ENCODE results near the gene SPSB2.
"Not testable (repeated sequence)": the region's sequence is repeated elsewhere in the genome, so short reads cannot be mapped to it uniquely, and the experiment has no call there.

The SPSB2 gene, protein sequence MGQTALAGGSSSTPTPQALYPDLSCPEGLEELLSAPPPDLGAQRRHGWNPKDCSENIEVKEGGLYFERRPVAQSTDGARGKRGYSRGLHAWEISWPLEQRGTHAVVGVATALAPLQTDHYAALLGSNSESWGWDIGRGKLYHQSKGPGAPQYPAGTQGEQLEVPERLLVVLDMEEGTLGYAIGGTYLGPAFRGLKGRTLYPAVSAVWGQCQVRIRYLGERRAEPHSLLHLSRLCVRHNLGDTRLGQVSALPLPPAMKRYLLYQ

DNA sequence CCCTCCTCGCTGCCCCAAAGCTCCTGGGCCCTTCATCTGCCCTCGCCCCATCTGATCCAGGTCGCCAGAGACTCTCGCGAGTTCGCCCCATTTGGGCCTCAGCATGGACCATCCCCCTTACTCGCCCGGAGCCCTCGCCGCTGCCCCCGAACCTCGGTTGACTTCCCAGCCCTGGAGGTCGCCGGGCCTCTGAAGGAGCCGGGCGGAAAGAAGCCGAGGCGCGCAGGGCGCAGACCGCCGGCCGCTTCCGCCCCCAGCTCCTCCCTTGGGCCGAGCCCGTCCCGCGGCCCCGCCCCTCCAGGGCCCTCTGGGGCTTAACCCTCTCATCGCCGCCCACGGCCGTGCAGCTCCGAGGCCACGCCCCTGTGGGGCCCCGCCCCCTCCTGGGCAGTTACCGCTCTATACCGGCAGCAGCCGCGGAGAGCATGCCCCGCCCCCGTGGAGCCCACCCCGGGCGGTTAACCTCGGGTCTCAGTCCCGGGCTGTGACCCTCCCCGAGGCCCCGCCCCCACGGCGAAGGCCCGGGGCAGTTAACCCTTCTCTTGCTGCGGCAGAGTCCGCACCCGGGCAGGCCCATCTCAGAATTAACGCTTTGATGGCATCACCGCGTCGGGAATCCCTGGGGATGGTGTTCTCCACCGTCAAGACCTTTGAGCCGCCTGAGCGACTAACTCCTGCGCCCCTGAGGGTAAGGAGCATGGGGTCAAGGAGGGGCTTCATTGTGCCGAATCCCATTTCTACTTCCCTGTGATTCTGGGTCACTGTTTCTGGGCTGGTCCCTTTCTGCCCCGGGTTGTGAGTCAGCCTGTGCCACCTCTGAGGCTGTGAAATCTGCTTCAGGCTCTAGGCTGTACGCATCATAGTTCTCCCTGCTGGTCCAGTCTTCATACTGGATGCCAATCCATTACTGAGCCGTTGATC is at the start of gene SPSB2:
Gene SPSB2 (minus strand): TSS at position 210 of the 921 bp plus-strand sequence. CDS start 402 bp downstream, outside the sequence.
- DNase-seq (ENCODE audit: low spot score), result peak; percentile 95

DNA sequence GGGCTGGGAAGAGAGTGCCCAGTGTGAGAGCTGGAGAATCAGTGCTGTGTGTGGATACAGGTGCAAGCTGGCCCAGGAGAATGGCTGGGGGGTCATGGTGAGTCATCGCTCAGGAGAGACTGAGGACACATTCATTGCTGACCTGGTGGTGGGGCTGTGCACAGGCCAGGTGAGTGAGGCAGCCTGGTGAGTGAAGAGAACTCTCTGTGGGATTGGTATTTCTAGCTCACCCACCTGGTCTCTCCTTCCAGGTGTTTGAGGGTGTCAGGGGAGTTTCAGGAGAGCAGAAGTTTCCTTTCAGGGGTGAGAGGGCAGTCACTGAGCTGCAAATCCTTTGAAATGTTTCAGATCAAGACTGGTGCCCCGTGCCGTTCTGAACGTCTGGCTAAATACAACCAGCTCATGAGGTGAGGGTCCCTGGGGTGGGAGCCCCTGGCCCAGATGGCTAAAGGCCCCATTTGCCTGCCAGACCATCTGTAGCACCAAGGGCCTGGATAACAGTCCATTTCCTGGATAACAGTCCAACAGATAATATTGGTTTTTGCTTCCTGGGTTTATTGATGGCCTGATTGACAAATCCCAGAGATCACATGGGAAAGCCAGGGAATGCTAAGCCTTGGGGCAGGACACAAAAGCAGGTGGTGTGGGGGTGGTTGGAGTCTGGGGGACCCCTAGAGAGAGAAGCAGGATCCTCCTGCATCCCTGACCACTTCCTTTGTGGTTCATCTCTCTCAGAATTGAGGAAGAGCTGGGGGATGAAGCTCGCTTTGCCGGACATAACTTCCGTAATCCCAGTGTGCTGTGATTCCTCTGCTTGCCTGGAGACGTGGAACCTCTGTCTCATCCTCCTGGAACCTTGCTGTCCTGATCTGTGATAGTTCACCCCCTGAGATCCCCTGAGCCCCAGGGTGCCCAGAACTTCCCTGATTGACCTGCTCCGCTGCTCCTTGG is 49.2 kb upstream of the SPSB2 start:
- DNase-seq (ENCODE audit: low spot score), result peak; percentile 82

DNA sequence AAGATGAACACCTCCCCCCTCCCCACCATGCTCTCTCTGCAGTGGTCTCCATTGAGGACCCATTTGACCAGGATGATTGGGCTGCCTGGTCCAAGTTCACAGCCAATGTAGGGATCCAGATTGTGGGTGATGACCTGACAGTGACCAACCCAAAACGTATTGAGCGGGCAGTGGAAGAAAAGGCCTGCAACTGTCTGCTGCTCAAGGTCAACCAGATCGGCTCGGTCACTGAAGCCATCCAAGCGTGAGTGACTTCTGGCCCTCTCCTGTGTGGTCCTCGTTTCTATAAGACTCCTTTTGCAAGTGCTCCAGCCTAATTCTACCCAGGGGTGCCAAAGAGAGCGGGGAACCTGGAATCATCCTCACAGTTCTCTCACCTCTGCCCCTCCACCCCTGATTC is 48.4 kb upstream of the SPSB2 start:
- DNase-seq (ENCODE audit: low spot score), result no peak

DNA sequence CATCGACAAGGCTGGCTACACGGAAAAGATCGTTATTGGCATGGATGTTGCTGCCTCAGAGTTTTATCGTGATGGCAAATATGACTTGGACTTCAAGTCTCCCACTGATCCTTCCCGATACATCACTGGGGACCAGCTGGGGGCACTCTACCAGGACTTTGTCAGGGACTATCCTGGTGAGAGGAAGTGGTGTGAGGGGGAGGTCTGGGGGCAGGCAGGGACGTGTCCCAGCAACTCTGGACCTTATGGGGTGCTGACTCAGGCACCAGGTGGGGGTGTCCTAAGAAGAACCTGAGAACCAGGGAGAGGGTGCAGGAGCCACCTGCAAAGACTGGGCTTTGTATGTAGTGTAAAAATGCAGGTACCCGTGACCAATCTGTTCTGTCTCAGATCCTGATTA is 46.5 kb upstream of the SPSB2 start:
- DNase-seq (ENCODE audit: low spot score), result no peak

DNA sequence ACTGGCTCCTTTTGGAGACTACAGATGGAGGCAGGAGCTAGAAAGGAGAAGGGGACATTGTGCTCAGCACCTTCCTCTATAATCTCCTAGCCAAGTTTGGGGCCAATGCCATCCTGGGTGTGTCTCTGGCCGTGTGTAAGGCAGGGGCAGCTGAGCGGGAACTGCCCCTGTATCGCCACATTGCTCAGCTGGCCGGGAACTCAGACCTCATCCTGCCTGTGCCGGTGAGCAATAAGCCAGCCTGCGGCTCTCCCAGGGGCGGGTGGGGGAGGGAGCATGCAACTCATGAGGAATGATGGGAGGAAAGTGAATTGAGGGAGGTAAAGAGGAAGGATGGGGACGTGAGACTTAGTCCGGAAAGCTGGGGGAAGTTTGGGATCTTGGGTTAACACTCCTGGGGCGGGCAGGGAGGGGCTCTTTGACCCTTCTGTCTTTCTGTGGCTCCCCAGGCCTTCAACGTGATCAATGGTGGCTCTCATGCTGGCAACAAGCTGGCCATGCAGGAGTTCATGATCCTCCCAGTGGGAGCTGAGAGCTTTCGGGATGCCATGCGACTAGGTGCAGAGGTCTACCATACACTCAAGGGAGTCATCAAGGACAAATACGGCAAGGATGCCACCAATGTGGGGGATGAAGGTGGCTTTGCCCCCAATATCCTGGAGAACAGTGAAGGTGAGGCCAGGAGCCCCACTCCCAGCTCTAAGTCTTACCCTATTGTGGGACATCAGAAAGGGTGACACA is 44.6 kb upstream of the SPSB2 start:
- DNase-seq (ENCODE audit: low spot score), result no peak

DNA sequence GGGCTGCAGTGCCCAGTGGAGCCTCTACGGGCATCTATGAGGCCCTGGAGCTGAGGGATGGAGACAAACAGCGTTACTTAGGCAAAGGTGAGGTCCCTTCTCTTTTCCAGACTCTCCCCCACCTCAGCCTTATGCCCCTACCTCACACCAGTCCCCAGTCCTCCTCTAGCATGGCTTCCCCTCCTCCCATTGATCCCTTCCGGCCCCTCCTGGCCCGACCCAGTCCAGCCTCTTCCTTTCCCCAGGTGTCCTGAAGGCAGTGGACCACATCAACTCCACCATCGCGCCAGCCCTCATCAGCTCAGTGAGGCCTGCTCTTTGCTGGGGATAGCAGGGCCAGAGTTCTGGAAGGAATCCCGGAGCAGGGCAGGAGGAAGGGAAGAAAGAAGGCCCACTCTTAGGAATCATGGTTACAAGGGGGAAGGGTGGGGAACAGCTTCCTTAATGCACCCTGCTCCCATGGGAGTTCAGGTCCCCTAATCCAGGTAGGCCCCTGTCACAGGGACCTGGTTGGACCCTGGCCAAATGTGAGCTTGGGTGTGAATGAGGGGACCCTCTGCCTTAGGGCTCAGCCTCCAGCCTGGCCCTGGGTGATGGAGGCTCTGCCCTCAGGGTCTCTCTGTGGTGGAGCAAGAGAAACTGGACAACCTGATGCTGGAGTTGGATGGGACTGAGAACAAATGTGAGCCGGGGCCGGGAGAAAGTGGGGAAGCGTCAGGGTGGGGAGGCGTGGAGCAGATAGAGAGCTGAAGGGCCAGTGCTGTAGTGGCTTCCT is 43.5 kb upstream of the SPSB2 start:
- DNase-seq (ENCODE audit: low spot score), result no peak

DNA sequence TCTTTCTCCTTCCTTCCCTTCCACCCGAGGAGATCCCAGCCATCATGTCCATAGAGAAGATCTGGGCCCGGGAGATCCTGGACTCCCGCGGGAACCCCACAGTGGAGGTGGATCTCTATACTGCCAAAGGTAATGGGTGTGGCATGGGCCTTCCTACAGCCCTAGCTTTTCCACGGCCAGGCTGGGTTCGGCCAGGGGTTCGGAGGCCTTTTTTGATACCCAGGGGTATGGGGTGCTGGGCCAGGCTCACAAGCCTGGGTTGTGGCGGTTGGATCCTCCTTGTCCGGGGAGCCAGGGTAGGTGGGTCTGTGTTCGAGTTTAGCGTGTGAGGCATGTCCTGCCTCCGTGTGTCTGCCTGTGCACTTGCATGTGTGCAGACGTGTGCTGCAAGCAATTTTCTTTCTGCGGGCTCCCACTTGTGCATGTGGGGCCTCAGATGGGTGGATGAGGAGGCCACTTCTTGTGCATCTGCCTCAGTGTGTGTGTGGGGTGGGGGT is 42.7 kb upstream of the SPSB2 start:
- DNase-seq (ENCODE audit: low spot score), result no peak

DNA sequence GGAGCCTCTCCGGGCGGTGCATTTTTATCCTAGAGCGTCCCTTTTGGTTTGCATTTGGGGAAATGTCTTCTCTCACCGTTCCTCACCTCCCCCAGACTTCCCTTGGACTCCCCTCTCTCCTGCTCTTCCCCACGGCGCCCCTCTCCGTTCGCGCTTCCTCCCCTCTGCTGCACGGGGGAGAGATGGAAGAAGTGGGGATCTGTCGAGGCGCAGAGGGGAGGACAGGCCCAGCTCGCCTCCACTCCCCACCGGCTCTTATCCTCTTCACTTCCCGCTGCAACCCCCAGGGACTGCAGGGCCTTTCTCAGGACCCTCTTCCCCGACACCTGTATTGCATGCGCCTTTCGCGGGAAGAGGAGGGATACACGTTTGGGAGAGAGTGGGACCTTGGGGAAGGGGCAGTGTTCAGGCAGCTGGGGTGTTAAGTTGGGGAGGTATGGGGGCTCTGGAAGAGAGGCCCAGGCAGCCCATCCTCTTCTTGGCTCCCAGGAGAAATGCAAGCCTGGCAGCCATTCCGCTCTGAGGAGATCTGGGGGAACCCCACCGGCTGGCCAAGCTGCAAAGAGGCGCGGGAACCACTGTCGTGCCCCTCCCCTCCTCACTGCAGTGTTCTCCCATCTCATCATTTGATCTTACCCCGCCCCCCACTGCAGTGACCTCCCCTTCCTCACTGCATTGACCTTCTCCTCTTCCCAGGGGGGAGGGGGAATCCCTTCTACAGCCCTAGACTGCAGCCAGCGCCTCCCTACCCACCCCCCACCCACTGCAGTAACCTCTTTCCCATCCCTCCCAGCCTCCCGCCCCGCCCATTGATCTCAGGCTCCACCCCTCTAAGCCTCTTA is 42.1 kb upstream of the SPSB2 start:
- DNase-seq (ENCODE audit: low spot score), result no peak

DNA sequence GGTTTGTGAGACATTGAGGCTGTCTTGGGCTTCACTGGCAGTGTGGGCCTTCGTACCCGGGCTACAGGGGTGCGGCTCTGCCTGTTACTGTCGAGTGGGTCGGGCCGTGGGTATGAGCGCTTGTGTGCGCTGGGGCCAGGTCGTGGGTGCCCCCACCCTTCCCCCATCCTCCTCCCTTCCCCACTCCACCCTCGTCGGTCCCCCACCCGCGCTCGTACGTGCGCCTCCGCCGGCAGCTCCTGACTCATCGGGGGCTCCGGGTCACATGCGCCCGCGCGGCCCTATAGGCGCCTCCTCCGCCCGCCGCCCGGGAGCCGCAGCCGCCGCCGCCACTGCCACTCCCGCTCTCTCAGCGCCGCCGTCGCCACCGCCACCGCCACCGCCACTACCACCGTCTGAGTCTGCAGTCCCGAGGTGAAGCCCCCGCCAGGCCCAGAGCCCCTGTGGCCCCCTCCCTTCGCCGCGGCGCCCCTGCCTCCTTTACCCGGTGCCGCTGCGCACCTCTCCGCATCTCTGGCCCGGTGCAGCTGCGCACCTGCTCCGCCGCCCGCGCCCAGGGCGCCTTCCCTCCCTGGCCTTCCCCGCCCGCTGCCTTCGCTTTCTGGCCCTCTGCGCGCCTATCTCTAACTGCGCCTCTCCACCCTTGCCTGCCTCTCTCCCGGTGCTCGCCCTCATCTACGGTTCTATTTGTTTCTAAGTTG is 41.3 kb upstream of the SPSB2 start, which contains the start of gene ENO2:
Gene ENO2 (plus strand): TSS at position 335 of the 701 bp plus-strand sequence. CDS start 1,253 bp downstream, outside the sequence.
- DNase-seq (ENCODE audit: low spot score), result peak; percentile 82

DNA sequence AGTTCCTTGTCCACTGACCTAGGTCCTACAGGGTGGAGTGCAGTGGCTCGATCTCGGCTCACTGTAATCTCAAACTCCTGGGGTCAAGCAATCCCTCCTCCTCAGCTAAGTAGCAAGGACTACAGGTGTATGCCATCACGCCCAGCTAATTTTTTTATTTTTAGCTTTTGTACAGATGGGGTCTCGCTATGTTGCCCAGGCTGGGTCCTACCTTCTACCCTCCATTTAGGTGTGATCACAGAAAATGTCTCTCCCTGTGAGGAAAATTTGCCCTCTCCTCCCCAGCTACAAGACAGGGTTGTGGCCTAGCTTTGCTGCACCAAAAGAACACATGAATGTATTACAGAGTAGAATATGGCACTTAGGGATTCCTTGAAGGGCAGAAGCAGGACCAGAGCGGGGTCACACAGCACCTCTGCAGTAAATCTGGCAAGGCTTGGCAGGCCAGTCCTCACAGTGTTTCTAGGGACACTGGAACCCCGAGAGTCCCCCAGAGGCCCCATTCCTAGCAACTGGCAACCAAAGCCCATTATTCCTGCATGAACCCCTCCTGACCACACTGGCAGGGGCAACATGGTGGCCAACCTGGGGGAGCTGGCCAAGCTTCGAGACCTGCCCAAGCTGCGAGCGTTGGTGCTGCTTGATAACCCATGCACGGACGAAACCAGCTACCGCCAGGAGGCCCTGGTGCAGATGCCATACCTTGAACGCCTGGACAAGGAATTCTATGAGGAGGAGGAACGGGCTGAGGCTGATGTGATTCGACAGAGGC is 39.2 kb upstream of the SPSB2 start:
- no peak for DNase-seq (ENCODE audit: low spot score)

DNA sequence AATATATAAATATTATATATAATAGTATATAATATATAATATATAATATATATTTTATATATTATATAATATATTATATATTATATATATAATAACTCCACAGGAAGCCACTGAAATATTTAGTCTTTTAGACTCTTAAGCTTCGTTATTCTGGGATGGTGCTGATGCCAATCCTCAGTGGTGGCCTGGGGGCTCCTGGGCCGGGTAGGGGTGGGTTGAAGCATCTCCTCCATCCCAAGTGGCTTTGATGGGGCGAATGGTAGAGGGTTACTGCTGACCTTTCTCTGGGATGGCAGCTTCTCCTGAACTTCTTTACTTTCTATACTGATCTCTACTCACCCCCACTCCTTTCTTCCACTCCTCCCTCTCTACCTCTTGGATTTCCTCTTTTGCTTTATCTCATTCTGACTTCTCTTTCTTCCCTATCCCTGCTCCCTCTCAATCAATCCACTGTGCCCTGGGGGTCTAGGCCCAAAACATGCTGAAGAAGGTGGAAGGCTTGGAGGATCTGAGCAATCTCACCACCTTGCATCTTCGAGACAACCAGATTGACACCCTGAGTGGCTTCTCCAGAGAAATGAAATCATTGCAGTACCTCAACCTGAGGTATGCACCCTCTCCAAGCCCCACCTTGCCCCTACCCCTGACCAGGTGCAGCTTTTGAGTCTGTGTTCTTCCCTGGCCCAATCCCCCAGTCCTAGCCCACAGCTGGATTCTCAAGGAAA is 36.5 kb upstream of the SPSB2 start:
- DNase-seq (ENCODE audit: low spot score), result no peak

DNA sequence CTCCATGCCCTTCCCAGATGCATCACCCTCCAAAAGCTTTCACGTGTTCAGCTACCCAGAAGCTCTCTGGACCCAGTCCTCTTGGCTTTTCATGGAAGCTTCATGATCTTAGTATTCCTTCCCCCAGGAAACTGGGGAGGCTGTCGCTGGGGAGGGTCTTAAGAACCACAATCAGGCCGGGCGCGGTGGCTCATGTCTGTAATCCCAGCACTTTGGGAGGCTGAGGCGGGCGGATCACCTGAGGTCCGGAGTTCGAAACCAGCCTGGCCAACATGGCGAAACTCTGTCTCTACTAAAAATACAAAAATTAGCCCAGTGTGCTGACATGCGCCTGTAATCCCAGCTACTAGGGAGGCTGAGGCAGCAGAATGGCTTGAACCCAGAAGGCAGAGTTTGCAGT is 35.0 kb upstream of the SPSB2 start:
- DNase-seq (ENCODE audit: low spot score), result not testable (repeated sequence)

DNA sequence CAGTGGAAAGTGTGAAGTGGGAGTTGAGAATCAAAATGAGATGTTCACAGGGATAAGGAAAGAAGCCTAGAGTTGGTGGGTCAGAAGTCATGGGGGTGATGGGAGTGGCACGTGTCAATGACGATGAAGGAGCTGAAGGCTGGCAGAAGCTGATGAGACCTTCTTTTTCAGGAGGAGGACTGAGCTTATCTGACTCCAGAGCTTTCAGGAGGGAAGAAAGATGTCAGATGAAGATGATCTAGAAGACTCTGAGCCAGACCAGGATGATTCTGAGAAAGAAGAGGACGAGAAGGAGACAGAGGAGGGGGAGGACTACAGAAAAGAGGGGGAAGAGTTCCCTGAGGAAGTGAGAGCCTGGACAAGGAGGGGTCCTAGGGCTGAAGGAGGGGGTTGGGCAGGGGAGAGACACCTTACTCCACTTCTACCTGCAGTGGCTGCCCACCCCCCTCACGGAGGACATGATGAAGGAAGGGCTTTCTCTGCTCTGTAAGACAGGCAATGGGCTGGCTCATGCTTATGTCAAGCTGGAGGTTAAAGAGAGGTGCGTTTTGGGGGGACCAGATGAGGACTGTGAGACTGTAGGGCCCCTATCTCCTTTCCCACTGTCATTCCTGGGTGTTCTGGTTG is 32.4 kb upstream of the SPSB2 start:
- DNase-seq (ENCODE audit: low spot score), result no peak

DNA sequence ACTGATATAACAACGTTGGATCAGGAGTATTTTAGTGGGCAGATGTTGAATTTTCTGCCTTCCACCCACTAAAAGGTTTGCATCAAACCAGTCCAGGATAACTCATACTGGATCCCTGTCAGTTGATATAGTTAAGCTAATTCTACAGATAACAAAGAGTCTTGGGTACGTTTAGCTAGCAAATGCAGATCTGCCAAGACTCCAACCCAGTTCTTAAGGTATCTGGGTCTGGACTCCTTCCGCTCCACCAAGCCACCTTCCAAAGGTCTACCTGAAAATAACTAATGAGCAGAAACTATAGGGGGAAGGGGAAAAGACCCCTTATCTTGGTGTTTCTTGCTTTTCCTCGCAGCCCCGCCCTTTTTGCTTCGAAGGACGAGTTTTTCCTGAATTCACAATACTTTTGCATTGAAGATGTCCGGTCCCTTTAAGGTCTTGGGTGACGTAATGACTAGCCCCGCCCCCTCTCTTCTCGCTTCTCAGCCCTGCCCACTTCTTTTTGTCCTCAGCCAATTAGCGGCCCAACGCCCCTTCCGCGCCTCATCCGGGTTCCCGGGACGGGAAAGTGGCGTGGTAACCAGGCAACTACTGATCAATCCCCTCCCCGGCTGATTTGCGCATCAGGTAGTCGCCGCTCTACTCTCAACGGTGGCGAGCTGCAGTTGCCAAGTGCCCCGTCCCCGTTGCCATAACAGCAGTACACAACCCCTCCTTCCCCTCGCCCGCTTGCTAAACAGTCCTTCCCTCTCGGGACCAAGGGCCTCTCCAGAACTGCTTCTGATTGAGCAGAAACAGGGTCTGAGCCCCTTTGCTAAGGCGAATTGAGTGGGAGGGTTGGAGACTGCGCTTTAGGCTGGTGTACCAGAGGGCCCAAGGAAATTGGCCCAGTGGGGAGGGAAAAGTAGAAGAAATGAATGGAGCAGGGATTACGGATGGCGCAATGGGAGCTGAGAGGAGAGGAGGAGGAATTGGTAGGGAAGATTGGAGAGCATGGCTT is 31.5 kb upstream of the SPSB2 start, which contains the start of gene LRRC23:
Gene LRRC23 (plus strand): TSS at position 543 of the 997 bp plus-strand sequence. CDS start 812 bp downstream, outside the sequence.
- DNase-seq (ENCODE audit: low spot score), result peak; percentile 94

DNA sequence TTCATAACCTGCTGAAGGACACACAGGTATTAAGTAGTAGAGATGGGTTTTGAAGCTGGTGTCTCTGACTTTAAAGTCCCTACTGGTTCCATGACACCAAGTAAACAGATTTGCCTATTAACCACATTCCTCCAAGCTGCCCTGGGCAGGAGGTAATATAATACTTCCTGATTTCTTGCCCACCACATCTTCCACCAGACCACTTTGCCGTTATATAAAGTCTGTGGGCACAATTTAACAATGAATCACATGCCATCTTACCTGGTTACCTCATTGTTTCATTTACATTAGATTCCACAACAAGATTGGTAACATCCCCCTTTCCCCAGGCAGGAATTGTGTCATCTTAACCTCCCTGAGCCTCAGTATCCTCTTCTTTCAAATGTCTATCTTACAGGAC is 30.6 kb upstream of the SPSB2 start:
- no peak for DNase-seq (ENCODE audit: low spot score)

Measured in germinal center (tissue), 1 donor.